Gastrocnemius medialis (tissue), 4 donors: ENCODE measurements around the gene CPED1. TPM values are rescaled to one million over a fixed set of nuclear protein-coding genes. Genes with fewer than 3 reads are reported as not detected.
"Not testable (repeated sequence)": the region's sequence is repeated elsewhere in the genome, so short reads cannot be mapped to it uniquely, and the experiment has no call there.

Source experiments
- ATAC-seq, 2 donors: fragments of 150-250 bp; one replicate each; pipeline ENCODE4 v1.9.1; 2016
- DNase-seq, 2 donors: peaks; one replicate each; pipeline ENCODE4 v3.0.0-alpha.2; 2019
- H3K27ac ChIP-seq, 4 donors: fragments of 200-600 bp; sonication (generic); 1 replicate in 1 of 4; 2 replicates in 3 of 4; pipeline ENCODE4 v1.5.1; 2016 to 2018; ENCODE audit warnings: mild to moderate bottlenecking in 2 of 4, moderate library complexity in 1 of 4
- H3K27me3 ChIP-seq, 3 donors: fragments of 200-600 bp; sonication (generic) in 2 of 3; 1 replicate in 1 of 3; 2 replicates in 2 of 3; pipeline versions ENCODE4 v1.5.1 to v1.6.0; 2016 to 2019; ENCODE audit warnings: mild to moderate bottlenecking in 1 of 3, moderate library complexity in 1 of 3
- H3K36me3 ChIP-seq, 2 donors: fragments of 200-600 bp; sonication (generic) in 1 of 2; one replicate each; pipeline ENCODE4 v1.5.1; 2017 to 2018
- H3K4me1 ChIP-seq, 2 donors: fragments of 200-600 bp; sonication (generic) in 1 of 2; one replicate each; pipeline ENCODE4 v1.5.1; 2016 to 2017; ENCODE audit warnings: mild to moderate bottlenecking in 2 of 2
- H3K4me3 ChIP-seq, 4 donors: fragments of 200-600 bp; sonication (generic) in 3 of 4; 1 replicate in 1 of 4; 2 replicates in 3 of 4; pipeline ENCODE4 v1.5.1; 2016 to 2019; ENCODE audit warnings: mild to moderate bottlenecking in 2 of 4
- H3K9me3 ChIP-seq, 3 donors: fragments of 200-600 bp; sonication (generic) in 2 of 3; 1 replicate in 1 of 3; 2 replicates in 2 of 3; pipeline ENCODE4 v1.5.1; 2016 to 2019
- CTCF ChIP-seq, 5 experiments: fragments of 450-650 bp in 3 of 5; fragments of 200-600 bp in 2 of 5; sonication (generic) in 2 of 5; IDR thresholded peaks in 4 of 5; conservative IDR thresholded peaks in 1 of 5; 1 replicate in 4 of 5; 2 replicates in 1 of 5; pipeline ENCODE4 v1.5.1; 2016 to 2019; ENCODE audit warnings: antibody characterized with exemption in 5 of 5, mild to moderate bottlenecking in 3 of 5, moderate library complexity in 3 of 5
- POLR2A ChIP-seq, 2 donors: fragments of 450-650 bp; IDR thresholded peaks; one replicate each; pipeline ENCODE4 v1.6.1; 2017; ENCODE audit warnings: antibody characterized with exemption in 2 of 2, mild to moderate bottlenecking in 2 of 2, moderate library complexity in 2 of 2
- in situ Hi-C, 4 donors: fragments of 200-750 bp; cut with MboI; loops; one replicate each; pipeline versions ENCODE4 v1.15.0 to v1.8.0; 2017; ENCODE audit warnings: low sequenced_read_pairs in 4 of 4
- intact Hi-C: fragments of 100-400 bp; cut with DNase I; formaldehyde crosslinking; loops from one replicate; pipeline ENCODE4 v1.15.1; 2023; ENCODE audit warnings: low total_unique reads
- total RNA-seq, 4 donors: library from RNA; depleted of rRNA; stranded (reverse); fragments of >200 nt; gene quantifications; one replicate each; pipeline versions ENCODE4 v1.1.0 to v1.2.3, GENCODE V29; 2016

The CPED1 gene
- total RNA-seq, 4 donors from 2014 or later = 4.8 to 35.5 (median 34.1) TPM

GRCh38 chr7:121313793-121314676, 325.5 kb downstream of the CPED1 start:
- Histone ChIP-seq H3K36me3 (no peaks in the 10 kb centered on the region), H3K27ac (no peak overlapping the region), H3K9me3 (no peaks in the 10 kb centered on the region), H3K4me3 (no peak overlapping the region), H3K27me3 (no peaks in the 10 kb centered on the region), H3K4me1 (no peaks in the 10 kb centered on the region)
- intact Hi-C loops (no loop called here), in situ Hi-C loops (no loop called here)
- ATAC-seq (no peak), DNase-seq (no peak)
- TF ChIP-seq CTCF (IDR thresholded peaks at IDR 0.05 in 4 of 5, conservative IDR thresholded peaks at IDR 0.05 in 1 of 5) (no peak), POLR2A (IDR thresholded peaks at IDR 0.05) (no peak)

GRCh38 chr7:121315170-121315569, 326.7 kb downstream of the CPED1 start:
- DNase-seq, in situ Hi-C loops, H3K27ac ChIP-seq, intact Hi-C loops, H3K4me1 ChIP-seq, ATAC-seq, H3K9me3 ChIP-seq, H3K4me3 ChIP-seq, H3K27me3 ChIP-seq, H3K36me3 ChIP-seq: not testable (repeated sequence)

- ATAC-seq (no peak), DNase-seq (no peak)
- no peak overlapping the region for H3K4me3 ChIP-seq
- no peaks in the 10 kb centered on the region for H3K27me3 ChIP-seq
- H3K4me1 ChIP-seq = no peaks in the 10 kb centered on the region
- no peak overlapping the region for H3K27ac ChIP-seq
- intact Hi-C loops (no loop called here), in situ Hi-C loops (no loop called here)
- H3K36me3 ChIP-seq = no peaks in the 10 kb centered on the region
- TF ChIP-seq POLR2A (IDR thresholded peaks at IDR 0.05) (no peak), CTCF (IDR thresholded peaks at IDR 0.05 in 4 of 5, conservative IDR thresholded peaks at IDR 0.05 in 1 of 5) (no peak)
- H3K9me3 ChIP-seq = no peaks in the 10 kb centered on the region
Measured at GRCh38 chr7:121322460-121322859, 333.9 kb downstream of the CPED1 start.

- intact Hi-C loops = no loop called here
- TF ChIP-seq POLR2A (IDR thresholded peaks at IDR 0.05) = no peak
- TF ChIP-seq CTCF (IDR thresholded peaks at IDR 0.05 in 4 of 5, conservative IDR thresholded peaks at IDR 0.05 in 1 of 5) = no peak
- Histone ChIP-seq H3K4me1 (no peaks in the 10 kb centered on the region), H3K4me3 (no peak overlapping the region), H3K27me3 (peaks cover 4 to 10% (median 8%) of the 10 kb centered on the region in 3 donors), H3K27ac (no peak overlapping the region), H3K9me3 (no peaks in the 10 kb centered on the region), H3K36me3 (no peaks in the 10 kb centered on the region)
- DNase-seq (no peak), ATAC-seq (peak in 1 of 2 donors; percentile 30)
- in situ Hi-C loops = no loop called here
Measured at GRCh38 chr7:121323515-121324302, 335.2 kb downstream of the CPED1 start.

- in situ Hi-C loops (no loop called here), intact Hi-C loops (no loop called here)
- Histone ChIP-seq H3K36me3 (no peaks in the 10 kb centered on the region), H3K4me3 (no peak overlapping the region), H3K27ac (no peak overlapping the region), H3K4me1 (peaks cover 11 to 14% of the 10 kb centered on the region in 2 donors), H3K27me3 (peaks cover 41 to 50% (median 48%) of the 10 kb centered on the region in 3 donors), H3K9me3 (no peaks in the 10 kb centered on the region)
- TF ChIP-seq CTCF (IDR thresholded peaks at IDR 0.05 in 4 of 5, conservative IDR thresholded peaks at IDR 0.05 in 1 of 5) (no peak), POLR2A (IDR thresholded peaks at IDR 0.05) (no peak)
- DNase-seq (no peak), ATAC-seq (no peak)
Measured at GRCh38 chr7:121327671-121328070, 339.2 kb downstream of the CPED1 start.
